Activated CD4-positive, CD25-positive, alpha-beta regulatory T cell treated with anti-CD3 and anti-CD28 coated beads, Interleukin-2, amount 50 U/mL, for 24 hours (primary cell): ENCODE data around the gene ANTKMT.
"Not testable (repeated sequence)": the region's sequence is repeated elsewhere in the genome, so short reads cannot be mapped to it uniquely, and the experiment has no call there.

Experiments
- ATAC-seq, 2 donors: fragments of 150-1000 bp; cut with Tn5 transposase; one replicate each; pipeline ENCODE4 v1.10.0; 2021; ENCODE audit warnings: mild to moderate bottlenecking in 1 of 2, moderate library complexity in 1 of 2

The ANTKMT gene

GRCh38 chr16:728131-728889 is 7.4 kb downstream of the ANTKMT start:
- ATAC-seq, result peak; percentile 52 to 59

- ATAC-seq, result no peak
Observed at GRCh38 chr16:728890-729744, 8.2 kb downstream of the ANTKMT start.

GRCh38 chr16:729768-730665 is 9.1 kb downstream of the ANTKMT start:
- no peak for ATAC-seq

- no peak for ATAC-seq
Observed at GRCh38 chr16:730666-731509, 9.9 kb downstream of the ANTKMT start.

- ATAC-seq, result no peak
Observed at GRCh38 chr16:732332-732731, 11.4 kb downstream of the ANTKMT start.

GRCh38 chr16:732936-733335 is 12.0 kb downstream of the ANTKMT start:
- ATAC-seq, result no peak

GRCh38 chr16:733382-734207 is 12.6 kb downstream of the ANTKMT start:
- no peak for ATAC-seq

- ATAC-seq, result no peak
Observed at GRCh38 chr16:734208-734980, 13.4 kb downstream of the ANTKMT start.

- no peak for ATAC-seq
Observed at GRCh38 chr16:734981-735881, 14.3 kb downstream of the ANTKMT start.

GRCh38 chr16:735982-736453 is 15.1 kb downstream of the ANTKMT start:
- peak; percentile 70 to 74 for ATAC-seq

GRCh38 chr16:736936-737481 is 16.1 kb downstream of the ANTKMT start:
- no peak for ATAC-seq

- ATAC-seq, result no peak
Observed at GRCh38 chr16:739560-740458, 18.9 kb downstream of the ANTKMT start.

GRCh38 chr16:740459-740763 is 19.5 kb downstream of the ANTKMT start:
- no peak for ATAC-seq

GRCh38 chr16:740764-741505 is 20.0 kb downstream of the ANTKMT start, which contains the start of gene CIAO3:
Gene CIAO3, minus strand, starts transcription at chr16:740997. Its CDS starts 12 bp downstream, at chr16:740985.
- peak; percentile 77 to 80 for ATAC-seq

- ATAC-seq, result no peak
Observed at GRCh38 chr16:741986-742629, 21.2 kb downstream of the ANTKMT start.

- ATAC-seq, result not testable (repeated sequence)
Observed at GRCh38 chr16:742894-743293, 21.9 kb downstream of the ANTKMT start.
